ENCODE measurements around the gene FOXK2. TPM values are rescaled to one million over a fixed set of nuclear protein-coding genes. Genes with fewer than 3 reads are reported as not detected.
A peak's percentile ranks its signal among the peaks of the same experiment; 100 is the strongest.

The FOXK2 gene
- total RNA-seq, 1 experiment from 2014 or later = 72.0 TPM

- H4K20me1 ChIP-seq (ENCODE audit: control insufficient read depth, insufficient read depth, insufficient read length) = peaks cover 3% of the 10 kb centered on the region
These were observed 10.4 kb downstream of the FOXK2 start for GRCh38 chr17:82529914-82530300.

More at GRCh38 chr17:82529914-82530300, 10.4 kb downstream of the FOXK2 start:
- Histone ChIP-seq H2BK120ac (ENCODE audit: low read depth, low read length, poor library complexity, severe bottlenecking) (no peak overlapping the region), H4K91ac (ENCODE audit: insufficient read length, low read depth, low read length) (no peak overlapping the region), H4K8ac (replicated peaks; ENCODE audit: insufficient read length, low read depth, low read length) (no peak overlapping the region), H4K5ac (ENCODE audit: insufficient read length, low read depth, low read length) (no peak overlapping the region), H3K23me2 (ENCODE audit: insufficient read length, low read depth, low read length, poor library complexity, severe bottlenecking) (no peaks in the 10 kb centered on the region), H3K79me1 (ENCODE audit: insufficient read depth, low read depth, low read length, poor library complexity, severe bottlenecking) (no peaks in the 10 kb centered on the region), H3K27me3 (ENCODE audit: insufficient read depth, low read length) (no peaks in the 10 kb centered on the region), H2BK12ac (ENCODE audit: insufficient read length, low read depth, low read length) (no peak overlapping the region), H2AK5ac (ENCODE audit: insufficient read length, low read length) (no peak overlapping the region), H2BK15ac (ENCODE audit: low read depth, low read length) (no peak overlapping the region), H3K23ac (ENCODE audit: insufficient read length, low read depth, low read length) (no peak overlapping the region), H3T11ph (ENCODE audit: low read length) (no peak overlapping the region), H3K27ac (ENCODE audit: insufficient read length, low read depth, low read length) (no peak overlapping the region), H3K9ac (ENCODE audit: extremely low read depth, insufficient read length, low read length) (no peak overlapping the region), H2AFZ (ENCODE audit: low read length) (no peak overlapping the region), H3K56ac (ENCODE audit: insufficient read length, low read depth, low read length) (no peak overlapping the region), H3K4me2 (ENCODE audit: insufficient read depth, insufficient read length, low read length) (no peak overlapping the region), H3K4ac (ENCODE audit: low read depth, low read length) (no peak overlapping the region), H3K18ac (ENCODE audit: insufficient read length, low read depth, low read length) (no peak overlapping the region), H3K9me3 (ENCODE audit: control insufficient read depth, low read depth, low read length) (no peaks in the 10 kb centered on the region), H3K14ac (ENCODE audit: insufficient read depth, low read length) (no peak overlapping the region), H2BK20ac (ENCODE audit: low read depth, low read length, poor library complexity, severe bottlenecking) (no peak overlapping the region), H3K4me1 (ENCODE audit: insufficient read depth, low read length) (peaks cover 2% of the 10 kb centered on the region; the same call in 1 of the 2 replicates), H3K79me2 (ENCODE audit: insufficient read depth, low read length) (peaks cover 77% of the 10 kb centered on the region), H2BK5ac (ENCODE audit: insufficient read length, low read length) (no peak overlapping the region)
- no peaks in the 10 kb centered on the region; the same call in 1 of the 2 replicates for H3K27me3 Mint-ChIP-seq (ENCODE audit: low read depth)
- H3K4me3 Mint-ChIP-seq = no peak overlapping the region
- no CpG with 5 or more reads among the region's 9 CpGs for WGBS (ENCODE audit: extremely low coverage, insufficient read length, low lambda C conversion rate)
- peaks cover 28 to 47% of the 10 kb centered on the region in 2 experiments for H3K4me1 Mint-ChIP-seq
- no peaks in the 10 kb centered on the region for H3K9me3 Mint-ChIP-seq
- no peak for DNase-seq
- H3K36me3 Mint-ChIP-seq (ENCODE audit: insufficient read depth in 1 of 3, low read depth in 3 of 3) = peaks cover 3 to 4% (median 3%) of the 10 kb centered on the region in 3 experiments; a peak in 6 of 7 replicates
- no peak for TF ChIP-seq CTCF (conservative IDR thresholded peaks at IDR 0.05)
- peak overlapping the region in 1 of 3 experiments; percentile 81; a peak in 2 of 7 replicates for H3K27ac Mint-ChIP-seq

All from H9 (cell line).